Caki2 (cell line): ENCODE measurements around the gene KCNC1. TPM values are rescaled to one million over a fixed set of nuclear protein-coding genes. Genes with fewer than 3 reads are reported as not detected.

Experiments used
- DNase-seq: peaks from one replicate; pipeline ENCODE4 v3.0.0-alpha.2; 2015; ENCODE audit warnings: low read depth
- in situ Hi-C: cut with HindIII; loops from 2 replicates; pipeline ENCODE4 v1.10.0; 2016; ENCODE audit warnings: low sequenced_read_pairs, low pct_unique_long_range_greater_than_20kb, mixed read lengths
- total RNA-seq: library from RNA; depleted of rRNA; stranded (reverse); fragments of >200 nt; shearing (Covaris generic); gene quantifications from 2 replicates; pipeline ENCODE4 v1.2.3, GENCODE V29; 2014; ENCODE audit warnings: low replicate concordance

The KCNC1 gene
- total RNA-seq, 1 experiment from 2014 or later = 0.68 TPM

DNA sequence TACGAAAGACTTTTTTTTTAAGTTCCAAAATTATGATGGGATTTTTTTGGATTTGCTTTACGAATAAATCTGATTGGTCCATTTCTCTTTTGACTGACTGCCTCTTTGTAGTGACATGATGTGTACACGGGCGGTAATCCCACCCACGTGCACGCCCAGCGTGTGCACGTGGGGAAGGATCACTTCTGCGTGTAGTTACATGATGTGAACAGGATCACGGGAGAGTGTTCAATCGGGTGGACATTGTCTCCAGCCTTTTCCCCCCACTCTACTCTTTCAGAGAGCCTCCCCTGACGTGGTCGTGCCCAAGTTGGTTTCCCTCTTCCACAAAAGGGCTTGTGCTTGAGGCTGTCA is 43.1 kb downstream of the KCNC1 start:
- DNase-seq = no peak
- in situ Hi-C loops = no loop called here

GRCh38 chr11:17778352-17778751 is 43.8 kb downstream of the KCNC1 start:
- in situ Hi-C loops = no loop called here
- no peak for DNase-seq

DNA sequence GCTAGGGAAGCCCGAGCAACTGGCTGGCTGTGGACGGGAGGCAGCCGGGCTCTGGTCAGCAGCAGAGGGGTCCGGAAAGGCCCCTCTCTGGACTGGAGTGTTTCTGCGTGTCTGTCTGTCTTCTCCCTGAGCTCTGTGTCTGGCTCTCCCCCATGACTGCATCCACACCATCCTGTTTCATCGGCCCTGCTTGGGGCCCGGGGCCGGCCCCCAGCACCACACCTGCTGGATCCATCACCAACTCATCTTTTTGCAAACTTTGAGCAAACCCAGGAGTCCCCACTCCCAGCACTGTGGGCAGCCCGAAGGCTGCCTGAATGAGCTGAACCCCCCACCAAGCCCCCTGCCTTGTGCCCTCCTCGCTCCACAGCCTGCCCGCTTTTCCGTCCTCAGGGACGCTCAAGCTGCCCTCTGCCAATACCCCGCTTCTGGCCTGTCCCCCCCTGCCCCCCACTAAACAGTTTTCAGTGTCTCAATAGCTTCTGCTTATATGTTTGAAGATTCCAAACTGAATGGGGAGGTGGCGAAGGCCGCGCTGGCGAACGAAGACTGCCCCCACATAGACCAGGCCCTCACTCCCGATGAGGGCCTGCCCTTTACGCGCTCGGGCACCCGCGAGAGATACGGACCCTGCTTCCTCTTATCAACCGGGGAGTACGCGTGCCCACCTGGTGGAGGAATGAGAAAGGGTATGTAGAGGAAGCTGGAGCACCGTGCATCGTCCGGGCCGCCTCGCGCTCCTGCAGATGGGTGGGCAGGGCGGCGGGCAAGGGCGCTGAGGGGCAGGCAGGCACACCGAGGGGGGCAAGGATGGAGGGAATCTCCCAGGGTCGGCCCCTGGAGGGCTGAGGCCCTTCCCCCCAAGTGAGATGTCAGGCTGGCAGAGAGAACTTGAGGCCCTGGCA is 44.6 kb downstream of the KCNC1 start:
- in situ Hi-C loops = no loop called here
- no peak for DNase-seq

DNA sequence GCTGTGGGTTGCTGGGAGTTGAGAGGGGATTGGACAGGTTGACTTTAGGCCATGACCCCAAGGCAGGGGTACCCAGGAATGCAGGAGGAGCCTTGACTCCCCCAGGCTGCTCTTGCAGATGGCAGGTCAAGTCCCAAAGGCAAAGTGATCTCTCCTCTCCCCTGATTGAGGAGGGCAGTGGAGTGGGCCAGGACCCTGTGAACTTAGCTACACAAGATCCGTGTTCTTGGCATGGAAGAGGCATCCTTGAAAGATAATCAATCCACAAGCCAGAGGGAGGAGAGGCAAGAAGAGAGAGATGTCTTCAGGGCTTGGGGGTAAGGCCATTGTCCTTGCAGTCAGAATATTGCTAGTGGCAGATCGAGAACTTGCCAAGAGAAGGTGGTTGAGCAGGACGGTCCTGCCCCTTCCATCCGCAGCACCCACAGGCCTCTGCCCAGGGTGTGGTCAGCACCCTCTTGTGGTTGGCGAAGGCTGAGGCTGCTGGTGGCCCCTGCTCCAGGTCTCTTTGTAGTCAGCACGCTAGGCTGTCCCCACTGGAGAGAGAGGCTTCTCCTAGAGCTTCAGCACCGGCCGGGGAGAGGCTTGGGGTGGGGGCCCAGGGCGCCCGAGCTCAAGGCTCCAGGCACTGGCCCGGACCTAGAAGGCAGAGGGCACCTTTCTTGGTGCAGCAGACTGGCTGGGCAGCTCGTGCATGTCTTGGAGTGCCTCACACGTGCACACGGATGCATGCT is 45.4 kb downstream of the KCNC1 start:
- in situ Hi-C loops = no loop called here
- DNase-seq = no peak

GRCh38 chr11:17780668-17781067 is 46.1 kb downstream of the KCNC1 start:
- in situ Hi-C loops = no loop called here
- DNase-seq = no peak

DNA sequence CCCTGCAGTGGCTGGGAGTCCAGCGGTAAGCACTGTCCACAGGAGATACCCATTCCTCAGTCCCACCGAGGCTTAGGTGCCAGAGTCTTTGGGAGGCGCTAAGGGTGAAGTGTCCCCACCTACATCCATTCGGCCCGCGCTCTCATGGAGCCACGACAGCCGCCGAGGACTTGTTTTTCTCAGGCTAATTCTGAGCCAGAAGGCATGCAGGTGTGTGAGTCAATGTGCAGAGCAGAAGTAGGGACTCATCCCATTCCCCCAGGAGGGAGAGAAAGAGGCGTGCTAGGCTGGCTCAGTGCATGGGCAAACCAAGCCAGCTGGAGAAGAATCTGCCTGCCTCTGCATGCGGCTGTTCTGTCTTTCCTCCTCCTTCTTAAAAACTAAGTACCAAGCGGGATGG is 46.6 kb downstream of the KCNC1 start:
- in situ Hi-C loops = no loop called here
- no peak for DNase-seq

DNA sequence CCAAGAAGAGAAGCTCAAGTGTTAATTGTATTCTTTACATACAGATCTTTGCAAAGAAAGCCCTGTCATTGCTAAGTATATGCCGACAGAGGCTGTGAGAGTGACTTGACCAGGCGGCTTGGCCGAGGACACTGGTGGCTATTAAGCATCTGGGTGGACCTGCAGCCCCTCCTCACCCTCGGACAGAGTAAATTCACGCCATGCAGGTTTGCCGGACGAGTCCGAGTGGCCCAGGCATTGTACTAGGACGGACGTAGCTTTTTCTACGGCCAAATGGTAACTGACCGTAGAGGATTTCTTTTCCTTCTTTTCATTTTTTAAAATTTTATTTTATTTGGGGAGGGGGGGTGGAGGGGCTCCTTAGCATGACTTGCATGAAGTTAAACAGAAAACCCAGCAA is 47.0 kb downstream of the KCNC1 start:
- in situ Hi-C loops = no loop called here
- DNase-seq = no peak

DNA sequence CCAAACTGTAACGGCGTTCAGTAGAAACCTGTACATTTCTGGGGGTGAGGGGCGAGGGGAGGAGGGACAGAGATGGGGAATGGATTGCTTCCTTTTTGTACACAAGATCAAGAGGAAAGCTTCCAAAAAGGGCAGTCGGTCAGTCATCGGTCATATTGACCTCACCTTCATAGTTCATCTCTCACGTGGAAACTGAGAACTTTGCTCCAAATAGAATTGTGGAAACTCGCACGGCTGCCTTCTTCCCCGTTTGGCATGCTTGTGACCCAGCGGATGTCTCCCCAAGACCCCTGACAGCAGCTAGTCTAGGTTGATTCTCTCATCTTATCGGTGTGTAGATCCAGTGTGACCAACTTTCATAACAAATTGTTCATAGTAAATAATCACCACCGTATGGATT is 47.6 kb downstream of the KCNC1 start:
- no peak for DNase-seq
- in situ Hi-C loops = no loop called here

DNA sequence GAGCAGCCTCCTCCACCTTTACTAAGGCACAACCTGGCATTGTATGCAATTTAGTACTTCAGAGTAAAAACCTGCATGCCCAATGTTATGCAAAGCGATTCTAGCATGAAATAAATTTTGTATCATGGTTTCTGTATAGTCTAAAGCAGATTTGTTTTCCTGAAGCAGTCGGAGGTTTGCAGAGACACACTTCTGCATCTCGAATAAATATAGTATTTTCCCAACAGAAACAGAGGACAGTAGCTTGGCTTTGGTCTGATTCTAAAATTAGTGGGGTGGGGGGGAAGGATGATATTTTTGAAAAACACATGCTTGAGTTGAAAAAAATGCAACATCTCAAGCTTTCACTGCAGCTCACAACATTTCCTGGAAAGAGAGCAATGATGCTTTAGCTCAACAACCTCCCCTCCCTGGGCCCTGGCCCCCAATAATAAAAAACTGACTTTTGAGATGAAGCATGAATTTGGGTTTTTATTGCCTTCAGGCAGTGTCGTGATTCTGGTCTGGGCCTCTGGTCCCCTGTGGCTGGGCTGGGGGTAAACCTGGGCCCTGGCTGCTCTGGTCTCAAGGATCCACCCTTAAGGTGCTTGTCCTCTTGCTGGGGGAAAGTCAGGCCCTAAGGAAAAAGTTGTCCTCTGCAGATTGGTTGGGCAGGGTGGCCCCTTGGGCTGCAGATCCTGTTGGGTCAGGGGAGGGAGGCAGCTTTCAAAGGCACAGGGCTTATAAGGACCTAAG is 48.2 kb downstream of the KCNC1 start:
- no peak for DNase-seq
- in situ Hi-C loops = no loop called here

DNA sequence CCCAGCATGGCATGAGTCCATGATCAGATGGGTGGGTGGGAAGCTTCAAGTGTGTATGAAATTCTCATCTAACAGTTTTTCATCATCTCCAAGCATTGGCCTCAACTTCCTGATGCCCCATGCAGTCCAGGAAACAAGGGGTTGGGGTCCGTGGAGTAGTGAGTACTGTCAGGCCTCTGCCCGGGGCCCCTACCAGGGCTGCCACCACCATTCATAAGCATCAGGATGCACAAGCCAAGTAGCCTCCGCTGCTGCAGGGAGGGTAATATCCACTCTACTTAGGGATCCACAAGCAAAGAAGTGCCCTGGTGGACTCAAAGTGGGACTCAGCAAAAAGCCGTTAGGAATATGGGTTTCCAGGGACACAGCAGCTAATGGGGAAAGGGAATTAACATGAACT is 49.3 kb downstream of the KCNC1 start:
- DNase-seq = no peak
- in situ Hi-C loops = no loop called here

- no peak for DNase-seq
These were observed 52.4 kb downstream of the KCNC1 start for GRCh38 chr11:17786824-17787525.

DNA sequence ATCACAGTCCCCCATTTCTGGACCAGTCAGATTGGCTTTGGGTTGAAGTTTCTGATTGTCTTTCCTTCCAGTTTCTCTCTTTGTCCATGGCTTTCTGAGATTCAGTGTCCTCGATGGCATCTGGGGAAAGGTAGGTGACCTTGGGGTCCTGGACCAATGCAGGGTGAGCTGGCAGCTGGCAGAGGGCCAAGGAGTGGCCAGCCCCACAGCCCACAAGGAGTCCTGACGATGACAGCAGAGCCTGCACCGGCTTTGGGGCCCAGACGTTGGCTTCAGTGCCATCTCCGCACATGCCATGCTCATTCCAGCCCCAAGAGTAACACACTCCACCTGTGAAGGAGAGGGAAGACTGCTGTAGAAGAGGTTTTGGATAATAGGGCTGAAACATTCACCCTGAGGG is 53.5 kb downstream of the KCNC1 start:
- in situ Hi-C loops = no loop called here
- no peak for DNase-seq

More at GRCh38 chr11:17786824-17787525, 52.4 kb downstream of the KCNC1 start:
- in situ Hi-C loops = no loop called here

- DNase-seq = no peak
- in situ Hi-C loops = no loop called here
These were observed 55.9 kb downstream of the KCNC1 start for GRCh38 chr11:17790453-17790852.

DNA sequence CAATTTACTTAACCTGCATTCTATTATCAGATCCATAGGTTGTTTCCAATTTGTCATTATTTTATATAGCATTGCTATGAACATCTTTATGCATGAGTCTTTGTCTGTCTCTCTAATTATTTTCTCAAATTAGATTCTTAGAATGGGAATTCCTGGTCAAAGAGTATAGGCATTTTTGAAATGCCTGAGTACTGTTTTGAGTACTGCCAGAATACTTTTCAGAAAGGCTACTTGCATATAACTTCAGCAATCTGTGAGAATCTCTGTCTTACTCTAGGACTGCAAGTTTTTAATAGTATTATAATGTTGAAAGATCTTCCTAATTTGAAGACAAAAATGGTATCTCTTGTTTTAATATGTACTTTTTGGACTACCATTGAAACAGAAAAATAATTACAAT is 56.6 kb downstream of the KCNC1 start:
- no peak for DNase-seq
- in situ Hi-C loops = no loop called here

DNA sequence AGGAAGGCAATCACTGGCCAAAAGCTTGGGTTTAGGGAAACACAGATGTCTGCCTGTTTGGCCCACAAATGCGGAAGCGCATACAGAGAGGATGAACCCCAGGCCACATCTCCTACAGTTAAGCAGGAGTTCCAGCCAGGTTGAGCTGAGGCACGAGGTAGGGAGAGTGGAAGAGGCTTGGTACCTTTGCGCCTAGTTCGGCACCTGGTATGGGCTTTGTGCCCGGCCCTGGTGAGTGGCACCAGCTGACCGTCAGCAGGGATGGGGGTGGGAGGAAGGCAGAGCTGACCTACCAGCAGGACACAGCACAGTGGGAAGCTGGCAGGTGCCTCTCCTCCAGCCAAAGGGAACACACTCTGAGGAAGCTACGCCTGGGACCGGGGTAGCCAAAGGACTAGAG is 57.6 kb downstream of the KCNC1 start:
- in situ Hi-C loops = no loop called here
- no peak for DNase-seq

DNA sequence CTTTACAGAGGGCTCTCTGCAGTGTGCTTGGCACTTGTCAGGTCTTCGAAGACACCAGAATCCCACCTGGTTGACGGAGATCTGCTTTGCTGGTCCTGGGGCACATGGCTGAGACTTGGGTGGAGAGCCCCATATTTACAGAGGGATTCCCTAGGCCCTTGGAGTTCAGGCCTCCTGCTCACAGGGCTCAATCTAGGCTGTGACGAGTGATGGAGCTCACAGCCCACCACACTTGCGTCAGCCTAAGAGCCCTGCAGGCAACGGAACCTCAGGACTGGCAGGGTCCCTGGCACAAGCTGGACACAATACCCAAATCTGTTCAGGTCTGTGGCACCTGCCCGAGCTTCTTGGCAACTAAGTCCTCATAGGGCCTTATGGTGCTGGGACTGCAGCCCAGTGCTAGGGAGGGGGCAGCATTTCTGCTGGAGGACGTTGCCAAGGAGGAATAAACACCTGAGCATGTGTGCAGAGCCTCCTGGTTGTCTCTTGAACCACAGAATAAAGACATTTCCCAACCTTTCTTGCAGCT is 59.1 kb downstream of the KCNC1 start:
- in situ Hi-C loops = no loop called here
- no peak for DNase-seq

DNA sequence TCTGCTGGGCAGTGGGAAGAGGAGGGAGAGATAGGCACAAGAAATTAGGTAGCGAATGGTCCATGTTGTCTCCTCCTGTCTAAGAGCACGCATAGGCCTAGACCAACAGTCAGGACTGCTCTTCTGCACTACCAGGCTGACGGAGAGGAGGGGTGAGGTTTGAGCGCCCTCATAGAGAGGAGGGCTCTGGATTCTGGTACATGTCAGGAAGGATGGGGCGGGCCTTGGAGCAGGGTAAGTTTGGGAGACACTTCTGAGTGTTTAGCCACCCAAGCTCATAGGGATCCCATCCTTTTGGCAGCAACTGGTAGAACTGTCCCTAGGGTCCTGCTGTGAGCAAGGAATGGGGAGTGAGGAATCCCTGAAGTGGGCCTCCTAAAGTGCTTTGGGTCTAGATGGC is 60.4 kb downstream of the KCNC1 start:
- no peak for DNase-seq
- in situ Hi-C loops = no loop called here

GRCh38 chr11:17796154-17796553 is 61.6 kb downstream of the KCNC1 start:
- in situ Hi-C loops = no loop called here

More at GRCh38 chr11:17796154-17796553, 61.6 kb downstream of the KCNC1 start:
- DNase-seq = no peak
